Measurements from ENCODE around the gene PTPRN2. TPM values are rescaled to one million over a fixed set of nuclear protein-coding genes. Genes with fewer than 3 reads are reported as not detected.

The PTPRN2 gene
- total RNA-seq, 1 experiment from 2014 or later = 2.1 TPM

GRCh38 chr7:158365267-158365666, 222.4 kb downstream of the PTPRN2 start:
- H2AFZ ChIP-seq (ENCODE audit: low read depth, low read length, poor library complexity, severe bottlenecking) = no peak overlapping the region
- ChIA-PET CTCF (no interaction called here), POLR2A (no interaction called here), RAD21 (ENCODE audit: low non-redundant PET in 1 of 2, low total read pairs in 2 of 2, uncharacterized antibody in 2 of 2, unreplicated experiment in 2 of 2) (no interaction called here)
- no peaks in the 10 kb centered on the region for H3K36me3 ChIP-seq (ENCODE audit: control insufficient read depth in 1 of 2, insufficient read depth in 2 of 2, low read length in 2 of 2)
- H3K9ac ChIP-seq (ENCODE audit: low read length) = no peak overlapping the region
- intact Hi-C loops (cut with micrococcal nuclease) = no loop called here
- H3K9me3 ChIP-seq (ENCODE audit: control insufficient read depth in 1 of 2, insufficient read depth in 1 of 2, low read depth in 1 of 2, low read length in 2 of 2) = no peaks in the 10 kb centered on the region
- H3K27me3 ChIP-seq (ENCODE audit: insufficient read depth, low read length) = no peaks in the 10 kb centered on the region
- H3K4me2 ChIP-seq (ENCODE audit: low read length) = no peak overlapping the region
- no peaks in the 10 kb centered on the region for H3K79me2 ChIP-seq (ENCODE audit: insufficient read depth, low read length)
- no peak overlapping the region for H3K4me3 ChIP-seq (replicated peaks in 1 of 2; ENCODE audit: low read depth in 1 of 2, low read length in 2 of 2)
- H3K4me1 ChIP-seq (ENCODE audit: control insufficient read depth in 1 of 2, insufficient read depth in 2 of 2, low read length in 2 of 2) = no peaks in the 10 kb centered on the region
- no peaks in the 10 kb centered on the region for H3K9me2 ChIP-seq (ENCODE audit: insufficient read depth)
- TF ChIP-seq SIN3A (IDR thresholded peaks at IDR 0.05; ENCODE audit: low read depth) = no peak
- no peak for TF ChIP-seq CTCF (IDR thresholded peaks at IDR 0.05 in 2 of 3, conservative IDR thresholded peaks at IDR 0.05 in 1 of 3; ENCODE audit: borderline replicate concordance in 1 of 3, insufficient read depth in 1 of 3, low read depth in 2 of 3, low read length in 2 of 3)
- no peak for TF ChIP-seq SP1 (IDR thresholded peaks at IDR 0.05; ENCODE audit: low read depth)
- TF ChIP-seq EZH2 (IDR thresholded peaks at IDR 0.05) = no peak
- no peak for TF ChIP-seq EGR1 (IDR thresholded peaks at IDR 0.05; ENCODE audit: low read depth)
- TF ChIP-seq ZFX (IDR thresholded peaks at IDR 0.05) = no peak
- no peak for TF ChIP-seq YY1 (IDR thresholded peaks at IDR 0.05; ENCODE audit: extremely low read depth, insufficient replicate concordance, low read depth, low read length)
- TF ChIP-seq FOSL1 (IDR thresholded peaks at IDR 0.05; ENCODE audit: low read depth) = no peak
- TF ChIP-seq CBX3 (IDR thresholded peaks at IDR 0.05; ENCODE audit: low read depth) = no peak
- TF ChIP-seq POLR2A (IDR thresholded peaks at IDR 0.05; ENCODE audit: borderline replicate concordance, extremely low read depth, insufficient read depth, insufficient read length) = no peak
- no peak for TF ChIP-seq ATF3 (IDR thresholded peaks at IDR 0.05)
- no peak for TF ChIP-seq RAD21 (IDR thresholded peaks at IDR 0.05; ENCODE audit: low read depth)
- no peak for TF ChIP-seq ZBTB33 (IDR thresholded peaks at IDR 0.05; ENCODE audit: extremely low read depth, insufficient replicate concordance, low read length)
- no peak for TF ChIP-seq EZH2phosphoT487 (IDR thresholded peaks at IDR 0.05; ENCODE audit: borderline replicate concordance)
- TF ChIP-seq CEBPB (IDR thresholded peaks at IDR 0.05; ENCODE audit: low read depth) = no peak
- TF ChIP-seq SRF (IDR thresholded peaks at IDR 0.05; ENCODE audit: low read depth) = no peak
- ATAC-seq (no peak), DNase-seq (ENCODE audit: low read depth, low spot score) (no peak)
- H3K27ac ChIP-seq (ENCODE audit: low read depth, low read length) = no peak overlapping the region
- H4K20me1 ChIP-seq (ENCODE audit: insufficient read depth) = no peaks in the 10 kb centered on the region
- BruUV-seq (replicated peaks) = no TSS peak
